ENCODE results near the gene TWNK. TPM values are rescaled to one million over a fixed set of nuclear protein-coding genes. Genes with fewer than 3 reads are reported as not detected.
"Not testable (repeated sequence)": the region's sequence is repeated elsewhere in the genome, so short reads cannot be mapped to it uniquely, and the experiment has no call there.

The TWNK gene
- polyA plus RNA-seq, 4 donors: 14.0 to 16.8 (median 15.2) TPM

GRCh38 chr10:101027106-101027720 is 39.9 kb downstream of the TWNK start:
- DNase-seq (ENCODE audit: low read depth in 4 of 4, low spot score in 3 of 4): no peak

- DNase-seq (ENCODE audit: low read depth in 4 of 4, low spot score in 3 of 4): no peak
Observed at GRCh38 chr10:101028446-101029337, 41.3 kb downstream of the TWNK start.

GRCh38 chr10:101029520-101030295 is 42.4 kb downstream of the TWNK start:
- no peak for DNase-seq (ENCODE audit: low read depth in 4 of 4, low spot score in 3 of 4)

- no peak for DNase-seq (ENCODE audit: low read depth in 4 of 4, low spot score in 3 of 4)
Observed at GRCh38 chr10:101030496-101031127, 43.3 kb downstream of the TWNK start.

GRCh38 chr10:101031128-101031795 is 43.9 kb downstream of the TWNK start, which contains the start of the genes PDZD7 and SFXN3:
Gene PDZD7, minus strand, starts transcription at chr10:101031129. Its CDS starts 910 bp downstream, at chr10:101030219.
Gene SFXN3, plus strand, starts transcription at chr10:101031234. Its CDS starts 3,461 bp downstream, at chr10:101034695.
- peak; percentile 80 to 84 (median 80) for DNase-seq (ENCODE audit: low read depth in 4 of 4, low spot score in 3 of 4)

- DNase-seq (ENCODE audit: low read depth in 4 of 4, low spot score in 3 of 4): peak in 2 of 4 donors; percentile 56 to 57
Observed at GRCh38 chr10:101031796-101032636, 44.7 kb downstream of the TWNK start.

GRCh38 chr10:101032637-101033224 is 45.4 kb downstream of the TWNK start:
- no peak for DNase-seq (ENCODE audit: low read depth in 4 of 4, low spot score in 3 of 4)

- DNase-seq (ENCODE audit: low read depth in 4 of 4, low spot score in 3 of 4): no peak
Observed at GRCh38 chr10:101033276-101033675, 45.9 kb downstream of the TWNK start.

GRCh38 chr10:101034404-101034803 is 47.1 kb downstream of the TWNK start:
- not testable (repeated sequence) for DNase-seq (ENCODE audit: low read depth in 4 of 4, low spot score in 3 of 4)

- no peak for DNase-seq (ENCODE audit: low read depth in 4 of 4, low spot score in 3 of 4)
Observed at GRCh38 chr10:101035314-101035713, 48.0 kb downstream of the TWNK start.

- DNase-seq (ENCODE audit: low read depth in 4 of 4, low spot score in 3 of 4): no peak
Observed at GRCh38 chr10:101035916-101036702, 48.8 kb downstream of the TWNK start.

- DNase-seq (ENCODE audit: low read depth in 4 of 4, low spot score in 3 of 4): no peak
Observed at GRCh38 chr10:101036726-101037125, 49.4 kb downstream of the TWNK start.

GRCh38 chr10:101038484-101038883 is 51.1 kb downstream of the TWNK start:
- DNase-seq (ENCODE audit: low read depth in 4 of 4, low spot score in 3 of 4): no peak

- no peak for DNase-seq (ENCODE audit: low read depth in 4 of 4, low spot score in 3 of 4)
Observed at GRCh38 chr10:101040061-101040460, 52.7 kb downstream of the TWNK start.

GRCh38 chr10:101040851-101041250 is 53.5 kb downstream of the TWNK start:
- DNase-seq (ENCODE audit: low read depth in 4 of 4, low spot score in 3 of 4): no peak

- DNase-seq (ENCODE audit: low read depth in 4 of 4, low spot score in 3 of 4): peak in 3 of 4 donors; percentile 78 to 85 (median 80)
Observed at GRCh38 chr10:101041252-101041761, 54.0 kb downstream of the TWNK start.

- no peak for DNase-seq (ENCODE audit: low read depth in 4 of 4, low spot score in 3 of 4)
Observed at GRCh38 chr10:101042118-101042517, 54.8 kb downstream of the TWNK start.

Measured in right renal pelvis (tissue), 4 donors.